Breast epithelium (tissue), 3 donors: ENCODE data around the gene ATOX1.

Experiments used
- CTCF ChIP-seq, 3 donors: fragments of 450-650 bp; IDR thresholded peaks; one replicate each; pipeline ENCODE4 v1.5.1; 2016 to 2017; ENCODE audit warnings: antibody characterized with exemption in 3 of 3, mild to moderate bottlenecking in 3 of 3, moderate library complexity in 3 of 3
- POLR2A ChIP-seq: fragments of 450-650 bp; IDR thresholded peaks from one replicate; pipeline ENCODE4 v1.6.1; 2016; ENCODE audit warnings: antibody characterized with exemption, mild to moderate bottlenecking, moderate library complexity
- POLR2AphosphoS5 ChIP-seq, 3 donors: sonication (generic); formaldehyde crosslinking; IDR thresholded peaks; one replicate each; pipeline ENCODE4 v1.6.1; 2017; ENCODE audit warnings: antibody characterized with exemption in 3 of 3

GRCh38 chr5:151793358-151793757 lies 34.9 kb upstream of the ATOX1 start:
- no peak for TF ChIP-seq CTCF (IDR thresholded peaks at IDR 0.05)
- TF ChIP-seq POLR2A, result no peak
- no peak for TF ChIP-seq POLR2AphosphoS5 (IDR thresholded peaks at IDR 0.05)
